Ovary (tissue), 3 donors: ENCODE measurements around the gene CLDN24.

Experiments used
- EP300 ChIP-seq: sonication (generic); formaldehyde crosslinking; IDR thresholded peaks from one replicate; pipeline ENCODE4 v1.6.1; 2017; ENCODE audit warnings: antibody characterized with exemption
- POLR2A ChIP-seq: fragments of 450-650 bp; IDR thresholded peaks from one replicate; pipeline ENCODE4 v1.6.1; 2017; ENCODE audit warnings: antibody characterized with exemption, mild to moderate bottlenecking, moderate library complexity
- TF ChIP-seq, protein P1 (sequence below), 3 donors: fragments of 450-650 bp in 2 of 3; fragments of 200-600 bp in 1 of 3; IDR thresholded peaks; one replicate each; pipeline versions ENCODE4 v1.5.1 to v1.8.0; 2016 to 2022; ENCODE audit warnings: antibody characterized with exemption in 3 of 3, mild to moderate bottlenecking in 1 of 3
- donor health status: DM: no; HTN: no; CAD: no.

DNA sequence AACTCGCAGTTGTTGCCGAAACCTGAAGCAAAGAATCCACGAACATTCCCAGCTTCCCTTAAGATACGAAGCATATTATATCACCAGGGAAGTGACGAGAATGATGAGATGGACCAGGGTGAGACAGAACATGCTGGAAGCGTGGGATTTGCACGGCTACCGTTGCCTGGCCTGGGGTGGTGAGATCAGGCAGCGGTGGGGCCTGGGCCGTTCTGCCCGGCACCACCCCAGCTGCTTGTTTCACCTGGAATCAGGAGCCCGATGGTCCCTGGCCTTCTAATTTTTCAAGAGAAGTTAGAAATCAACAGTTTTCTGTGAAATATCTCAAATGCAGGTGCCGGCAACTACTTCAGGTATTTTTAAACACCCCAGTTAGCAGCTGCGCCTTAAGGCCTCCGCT is 7.9 kb downstream of the CLDN24 start:
- TF ChIP-seq, protein P1, sequence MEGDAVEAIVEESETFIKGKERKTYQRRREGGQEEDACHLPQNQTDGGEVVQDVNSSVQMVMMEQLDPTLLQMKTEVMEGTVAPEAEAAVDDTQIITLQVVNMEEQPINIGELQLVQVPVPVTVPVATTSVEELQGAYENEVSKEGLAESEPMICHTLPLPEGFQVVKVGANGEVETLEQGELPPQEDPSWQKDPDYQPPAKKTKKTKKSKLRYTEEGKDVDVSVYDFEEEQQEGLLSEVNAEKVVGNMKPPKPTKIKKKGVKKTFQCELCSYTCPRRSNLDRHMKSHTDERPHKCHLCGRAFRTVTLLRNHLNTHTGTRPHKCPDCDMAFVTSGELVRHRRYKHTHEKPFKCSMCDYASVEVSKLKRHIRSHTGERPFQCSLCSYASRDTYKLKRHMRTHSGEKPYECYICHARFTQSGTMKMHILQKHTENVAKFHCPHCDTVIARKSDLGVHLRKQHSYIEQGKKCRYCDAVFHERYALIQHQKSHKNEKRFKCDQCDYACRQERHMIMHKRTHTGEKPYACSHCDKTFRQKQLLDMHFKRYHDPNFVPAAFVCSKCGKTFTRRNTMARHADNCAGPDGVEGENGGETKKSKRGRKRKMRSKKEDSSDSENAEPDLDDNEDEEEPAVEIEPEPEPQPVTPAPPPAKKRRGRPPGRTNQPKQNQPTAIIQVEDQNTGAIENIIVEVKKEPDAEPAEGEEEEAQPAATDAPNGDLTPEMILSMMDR (IDR thresholded peaks at IDR 0.05): no peak
- no peak for TF ChIP-seq POLR2A
- no peak for TF ChIP-seq EP300
